OCI-LY3 (cell line): Measurements from ENCODE around the gene XRCC3.

Source experiments
- CTCF ChIP-seq: fragments of 200-600, 300-600 bp; sonication (generic); IDR thresholded peaks from 2 replicates; pipeline ENCODE4 v1.5.1; 2014; ENCODE audit warnings: antibody characterized with exemption, low read length, low read depth
- EZH2phosphoT487 ChIP-seq: fragments of 200-600 bp; shearing (Covaris generic); IDR thresholded peaks from 2 replicates; pipeline ENCODE4 v1.6.1; 2018; ENCODE audit warnings: antibody characterized with exemption, mixed run types, low read depth

- TF ChIP-seq CTCF: no peak
- no peak for TF ChIP-seq EZH2phosphoT487
These were observed 30.8 kb downstream of the XRCC3 start for GRCh38 chr14:103684471-103684870.
